Spleen (tissue), 7 donors: ENCODE results near the gene PIH1D1.

Source experiments
- POLR2A ChIP-seq, 3 donors: fragments of 450-650 bp; IDR thresholded peaks; one replicate each; pipeline ENCODE4 v1.5.1; 2017; ENCODE audit warnings: antibody characterized with exemption in 3 of 3, mild to moderate bottlenecking in 1 of 3
- TF ChIP-seq, protein P1 (sequence below), 11 experiments: fragments of 200-600 bp in 7 of 11; fragments of 450-650 bp in 4 of 11; sonication (generic) in 4 of 11; IDR thresholded peaks in 8 of 11; conservative IDR thresholded peaks in 3 of 11; 1 replicate in 7 of 11; 2 replicates in 4 of 11; pipeline versions ENCODE4 v1.4.0 to v1.8.0; 2016 to 2021; ENCODE audit warnings: antibody characterized with exemption in 11 of 11, inconsistent platforms in 4 of 11, mild to moderate bottlenecking in 1 of 11
- donor health status: DM: no; HTN: no; CAD: no; lungs with moderate emphysema.
- donor health status: DM: no; HTN: no; CAD: no.
- donor health status: DM: no; HTN: no; CAD: no.

DNA sequence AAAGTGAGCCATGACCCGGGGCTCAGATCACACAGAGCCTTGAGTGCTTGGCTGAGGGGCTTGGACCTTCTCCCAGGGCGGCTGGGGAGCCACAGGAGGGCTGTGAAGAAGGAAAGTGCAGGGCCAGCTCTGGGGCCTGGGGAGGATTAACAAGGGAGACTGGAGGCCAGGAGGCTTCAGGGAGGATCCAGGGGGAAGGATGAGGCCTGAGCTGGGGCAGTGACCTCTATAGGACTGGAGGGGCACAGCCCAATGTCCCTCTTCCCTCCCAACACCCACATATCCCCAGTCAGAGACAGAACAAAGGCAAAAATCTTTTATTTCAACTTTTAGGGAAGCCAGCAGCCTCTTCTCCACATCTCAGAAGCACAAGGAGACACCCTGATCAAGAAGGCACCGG, 5.6 kb downstream of the PIH1D1 start:
- TF ChIP-seq, protein P1, sequence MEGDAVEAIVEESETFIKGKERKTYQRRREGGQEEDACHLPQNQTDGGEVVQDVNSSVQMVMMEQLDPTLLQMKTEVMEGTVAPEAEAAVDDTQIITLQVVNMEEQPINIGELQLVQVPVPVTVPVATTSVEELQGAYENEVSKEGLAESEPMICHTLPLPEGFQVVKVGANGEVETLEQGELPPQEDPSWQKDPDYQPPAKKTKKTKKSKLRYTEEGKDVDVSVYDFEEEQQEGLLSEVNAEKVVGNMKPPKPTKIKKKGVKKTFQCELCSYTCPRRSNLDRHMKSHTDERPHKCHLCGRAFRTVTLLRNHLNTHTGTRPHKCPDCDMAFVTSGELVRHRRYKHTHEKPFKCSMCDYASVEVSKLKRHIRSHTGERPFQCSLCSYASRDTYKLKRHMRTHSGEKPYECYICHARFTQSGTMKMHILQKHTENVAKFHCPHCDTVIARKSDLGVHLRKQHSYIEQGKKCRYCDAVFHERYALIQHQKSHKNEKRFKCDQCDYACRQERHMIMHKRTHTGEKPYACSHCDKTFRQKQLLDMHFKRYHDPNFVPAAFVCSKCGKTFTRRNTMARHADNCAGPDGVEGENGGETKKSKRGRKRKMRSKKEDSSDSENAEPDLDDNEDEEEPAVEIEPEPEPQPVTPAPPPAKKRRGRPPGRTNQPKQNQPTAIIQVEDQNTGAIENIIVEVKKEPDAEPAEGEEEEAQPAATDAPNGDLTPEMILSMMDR (IDR thresholded peaks at IDR 0.05 in 8 of 11, conservative IDR thresholded peaks at IDR 0.05 in 3 of 11), result no peak
- no peak for TF ChIP-seq POLR2A (IDR thresholded peaks at IDR 0.05)
